ENCODE data around the gene TEAD1. TPM values are rescaled to one million over a fixed set of nuclear protein-coding genes. Genes with fewer than 3 reads are reported as not detected.

TEAD1 gene
- total RNA-seq, 1 donor = 176 TPM

GRCh38 chr11:12680940-12681258, 6.7 kb downstream of the TEAD1 start:
- no peak overlapping the region for H3K27ac ChIP-seq (ENCODE audit: low read depth, low read length)
- DNase-seq (ENCODE audit: insufficient read length, low spot score, missing footprints) = no peak
- H3K27me3 ChIP-seq (ENCODE audit: insufficient read depth, low read length) = no peaks in the 10 kb centered on the region
- H3K4me2 ChIP-seq (ENCODE audit: insufficient read depth, low read length) = no peak overlapping the region
- no peak overlapping the region for H2AFZ ChIP-seq (ENCODE audit: low read length)
- H3K79me2 ChIP-seq (ENCODE audit: insufficient read depth, low read length) = peaks cover 100% of the 10 kb centered on the region
- TF ChIP-seq CTCF (IDR thresholded peaks at IDR 0.05; ENCODE audit: extremely low read depth, low read depth, low read length) = no peak
- no peak overlapping the region for H3K4me3 ChIP-seq (ENCODE audit: insufficient read depth, low read length)
- no peaks in the 10 kb centered on the region for H3K9me3 ChIP-seq (ENCODE audit: low read depth, low read length)
- H3K36me3 ChIP-seq (ENCODE audit: insufficient read depth, low read length) = peaks cover 16% of the 10 kb centered on the region
- H4K20me1 ChIP-seq (ENCODE audit: insufficient read depth, low read length) = peaks cover 47% of the 10 kb centered on the region
- peaks cover 61% of the 10 kb centered on the region for H3K4me1 ChIP-seq (ENCODE audit: insufficient read depth, low read length)

- TF ChIP-seq CTCF (IDR thresholded peaks at IDR 0.05; ENCODE audit: extremely low read depth, low read depth, low read length) = no peak
- H3K9me3 ChIP-seq (ENCODE audit: low read depth, low read length) = no peaks in the 10 kb centered on the region
- peaks cover 42% of the 10 kb centered on the region for H4K20me1 ChIP-seq (ENCODE audit: insufficient read depth, low read length)
- H3K4me2 ChIP-seq (ENCODE audit: insufficient read depth, low read length) = no peak overlapping the region
- H3K27me3 ChIP-seq (ENCODE audit: insufficient read depth, low read length) = no peaks in the 10 kb centered on the region
- no peak overlapping the region for H3K4me3 ChIP-seq (ENCODE audit: insufficient read depth, low read length)
- DNase-seq (ENCODE audit: insufficient read length, low spot score, missing footprints) = no peak
- peaks cover 63% of the 10 kb centered on the region for H3K4me1 ChIP-seq (ENCODE audit: insufficient read depth, low read length)
- peaks cover 98% of the 10 kb centered on the region for H3K79me2 ChIP-seq (ENCODE audit: insufficient read depth, low read length)
- H3K36me3 ChIP-seq (ENCODE audit: insufficient read depth, low read length) = peaks cover 16% of the 10 kb centered on the region
- H2AFZ ChIP-seq (ENCODE audit: low read length) = no peak overlapping the region
- H3K27ac ChIP-seq (ENCODE audit: low read depth, low read length) = no peak overlapping the region
These were observed 7.2 kb downstream of the TEAD1 start for GRCh38 chr11:12681466-12681865.

- no peak for DNase-seq (ENCODE audit: insufficient read length, low spot score, missing footprints)
- Histone ChIP-seq H3K4me2 (ENCODE audit: insufficient read depth, low read length) (no peak overlapping the region), H3K27me3 (ENCODE audit: insufficient read depth, low read length) (no peaks in the 10 kb centered on the region), H3K4me3 (ENCODE audit: insufficient read depth, low read length) (no peak overlapping the region), H3K79me2 (ENCODE audit: insufficient read depth, low read length) (peaks cover 98% of the 10 kb centered on the region), H2AFZ (ENCODE audit: low read length) (no peak overlapping the region), H3K27ac (ENCODE audit: low read depth, low read length) (no peak overlapping the region), H3K9me3 (ENCODE audit: low read depth, low read length) (no peaks in the 10 kb centered on the region), H3K4me1 (ENCODE audit: insufficient read depth, low read length) (peaks cover 66% of the 10 kb centered on the region), H4K20me1 (ENCODE audit: insufficient read depth, low read length) (peaks cover 42% of the 10 kb centered on the region), H3K36me3 (ENCODE audit: insufficient read depth, low read length) (peaks cover 16% of the 10 kb centered on the region)
- TF ChIP-seq CTCF (IDR thresholded peaks at IDR 0.05; ENCODE audit: extremely low read depth, low read depth, low read length) = no peak
These were observed 8.1 kb downstream of the TEAD1 start for GRCh38 chr11:12682288-12682687.

- DNase-seq (ENCODE audit: insufficient read length, low spot score, missing footprints) = no peak
- peaks cover 68% of the 10 kb centered on the region for H3K4me1 ChIP-seq (ENCODE audit: insufficient read depth, low read length)
These were observed 8.7 kb downstream of the TEAD1 start for GRCh38 chr11:12682737-12683500.

More at GRCh38 chr11:12682737-12683500, 8.7 kb downstream of the TEAD1 start:
- Histone ChIP-seq H3K4me3 (ENCODE audit: insufficient read depth, low read length) (no peak overlapping the region), H4K20me1 (ENCODE audit: insufficient read depth, low read length) (peaks cover 39% of the 10 kb centered on the region), H3K36me3 (ENCODE audit: insufficient read depth, low read length) (peaks cover 16% of the 10 kb centered on the region), H3K27me3 (ENCODE audit: insufficient read depth, low read length) (no peaks in the 10 kb centered on the region), H3K79me2 (ENCODE audit: insufficient read depth, low read length) (peaks cover 98% of the 10 kb centered on the region), H2AFZ (ENCODE audit: low read length) (no peak overlapping the region), H3K4me2 (ENCODE audit: insufficient read depth, low read length) (no peak overlapping the region), H3K27ac (ENCODE audit: low read depth, low read length) (peak overlapping the region; percentile 91), H3K9me3 (ENCODE audit: low read depth, low read length) (no peaks in the 10 kb centered on the region)
- no peak for TF ChIP-seq CTCF (IDR thresholded peaks at IDR 0.05; ENCODE audit: extremely low read depth, low read depth, low read length)
